ENCODE data around the gene MED10. TPM values are rescaled to one million over a fixed set of nuclear protein-coding genes. Genes with fewer than 3 reads are reported as not detected.

Gene MED10
- total RNA-seq, 1 donor from 2014 or later, result 32.7 TPM

GRCh38 chr5:6411141-6411540 lies 32.8 kb upstream of the MED10 start:
- Histone ChIP-seq H3K9me3 (no peaks in the 10 kb centered on the region), H3K36me3 (no peaks in the 10 kb centered on the region), H3K27ac (no peak overlapping the region), H3K4me3 (no peak overlapping the region), H3K27me3 (no peaks in the 10 kb centered on the region), H3K4me1 (no peaks in the 10 kb centered on the region)
- TF ChIP-seq POLR2AphosphoS5 (IDR thresholded peaks at IDR 0.05; ENCODE audit: insufficient read depth in 1 of 2, low read depth in 1 of 2), result no peak
- no peak for TF ChIP-seq CTCF (IDR thresholded peaks at IDR 0.05)
- no peak for TF ChIP-seq POLR2A (IDR thresholded peaks at IDR 0.05)
- no peak for DNase-seq (ENCODE audit: extremely low spot score in 2 of 2)
- intact Hi-C loops (cut with DNase I), result no loop called here

- intact Hi-C loops (cut with DNase I), result no loop called here
- no peak overlapping the region for H3K27ac ChIP-seq
- TF ChIP-seq POLR2AphosphoS5 (IDR thresholded peaks at IDR 0.05; ENCODE audit: insufficient read depth in 1 of 2, low read depth in 1 of 2) (no peak), CTCF (IDR thresholded peaks at IDR 0.05) (no peak), POLR2A (IDR thresholded peaks at IDR 0.05) (no peak)
- H3K4me1 ChIP-seq, result no peaks in the 10 kb centered on the region
- no peak for DNase-seq (ENCODE audit: extremely low spot score in 2 of 2)
- no peaks in the 10 kb centered on the region for H3K27me3 ChIP-seq
- H3K36me3 ChIP-seq, result no peaks in the 10 kb centered on the region
- no peaks in the 10 kb centered on the region for H3K9me3 ChIP-seq
- H3K4me3 ChIP-seq, result no peak overlapping the region
Observed at GRCh38 chr5:6410421-6410820, 32.1 kb upstream of the MED10 start.

DNA sequence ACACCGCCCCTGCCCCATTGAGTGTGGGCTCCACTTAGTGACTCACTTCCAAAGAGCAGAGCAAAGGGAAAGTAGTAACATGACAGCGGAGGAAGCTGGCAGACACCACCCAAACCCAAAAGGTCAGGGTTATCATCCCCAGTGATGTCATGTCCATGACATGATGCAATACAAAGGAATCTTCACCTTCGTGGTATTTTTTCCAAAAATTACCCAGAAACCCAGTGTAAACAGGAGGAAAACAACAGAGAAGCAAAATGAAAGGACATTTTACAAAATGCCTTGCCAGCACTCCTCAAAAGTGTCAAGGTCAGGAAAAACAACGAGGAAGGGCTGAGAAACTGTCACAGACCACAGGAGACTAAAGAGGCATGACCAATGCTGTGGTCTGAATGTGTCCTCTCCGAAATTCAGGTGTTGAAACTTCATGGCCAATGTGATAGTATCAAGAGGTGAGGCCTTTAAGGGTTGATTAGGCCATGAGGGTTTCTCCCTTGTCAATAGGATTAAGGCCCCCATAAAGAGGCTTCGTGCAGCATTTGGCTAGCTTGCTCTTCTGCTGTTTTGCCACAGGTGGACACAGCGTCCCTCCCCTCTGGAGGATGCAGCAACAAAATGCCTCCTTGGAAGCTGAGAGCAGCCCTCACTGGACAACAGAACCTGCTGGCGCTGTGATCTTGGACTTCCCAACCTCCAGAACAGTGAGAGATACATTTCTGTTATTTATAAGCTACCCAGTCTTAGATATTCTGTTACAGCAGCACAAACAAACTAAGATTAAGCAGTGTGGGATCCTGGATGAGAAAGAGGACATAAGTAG lies 30.5 kb upstream of the MED10 start:
- H3K27me3 ChIP-seq, result no peaks in the 10 kb centered on the region
- H3K4me1 ChIP-seq, result no peaks in the 10 kb centered on the region
- H3K4me3 ChIP-seq, result no peak overlapping the region
- H3K27ac ChIP-seq, result no peak overlapping the region
- H3K9me3 ChIP-seq, result no peaks in the 10 kb centered on the region
- intact Hi-C loops (cut with DNase I), result no loop called here
- no peaks in the 10 kb centered on the region for H3K36me3 ChIP-seq
- no peak for DNase-seq (ENCODE audit: extremely low spot score in 2 of 2)
- TF ChIP-seq POLR2AphosphoS5 (IDR thresholded peaks at IDR 0.05; ENCODE audit: insufficient read depth in 1 of 2, low read depth in 1 of 2), result no peak
- TF ChIP-seq CTCF (IDR thresholded peaks at IDR 0.05), result no peak
- TF ChIP-seq POLR2A (IDR thresholded peaks at IDR 0.05), result no peak

GRCh38 chr5:6408260-6408596 lies 29.9 kb upstream of the MED10 start:
- no peaks in the 10 kb centered on the region for H3K27me3 ChIP-seq
- H3K4me3 ChIP-seq, result no peak overlapping the region
- TF ChIP-seq POLR2AphosphoS5 (IDR thresholded peaks at IDR 0.05; ENCODE audit: insufficient read depth in 1 of 2, low read depth in 1 of 2), result no peak
- no peak for TF ChIP-seq POLR2A (IDR thresholded peaks at IDR 0.05)
- no peak for TF ChIP-seq CTCF (IDR thresholded peaks at IDR 0.05)
- no peak for DNase-seq (ENCODE audit: extremely low spot score in 2 of 2)
- H3K27ac ChIP-seq, result no peak overlapping the region
- no peaks in the 10 kb centered on the region for H3K36me3 ChIP-seq
- intact Hi-C loops (cut with DNase I), result no loop called here
- H3K4me1 ChIP-seq, result no peaks in the 10 kb centered on the region
- H3K9me3 ChIP-seq, result no peaks in the 10 kb centered on the region

DNA sequence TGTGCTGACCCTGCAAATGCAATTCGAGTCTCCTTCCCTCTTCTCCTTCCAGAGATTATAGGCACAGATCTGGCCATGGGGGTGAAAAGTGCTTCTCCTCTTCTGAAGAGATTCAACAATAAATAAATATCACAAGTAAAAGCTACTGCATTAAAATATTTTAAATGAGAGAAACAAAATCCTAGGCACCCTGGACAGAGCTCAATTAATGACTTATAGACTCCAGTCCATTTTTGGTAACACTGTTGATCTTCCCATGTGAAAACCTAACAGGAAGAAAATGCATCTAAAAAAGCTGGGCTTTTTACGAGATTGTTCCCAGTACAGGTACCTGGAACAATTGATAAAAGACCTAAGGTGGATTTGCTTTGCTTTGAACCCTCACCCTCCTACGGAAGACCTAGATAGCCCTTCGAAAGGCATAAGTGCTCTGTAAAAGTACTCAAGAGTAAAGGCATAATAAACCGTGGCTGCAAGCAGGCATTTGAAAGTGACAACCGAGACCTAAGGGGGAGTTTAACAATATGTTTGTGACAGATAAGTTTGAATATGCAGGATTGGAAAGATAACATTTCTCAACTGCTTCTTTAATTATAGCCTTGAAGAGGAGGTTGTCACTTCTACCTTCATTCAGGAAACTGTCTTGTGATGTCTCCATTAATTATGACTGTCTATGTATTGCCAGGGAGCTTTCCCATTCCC lies 29.4 kb upstream of the MED10 start:
- Histone ChIP-seq H3K9me3 (no peaks in the 10 kb centered on the region), H3K4me1 (no peaks in the 10 kb centered on the region), H3K4me3 (no peak overlapping the region), H3K27ac (no peak overlapping the region), H3K36me3 (no peaks in the 10 kb centered on the region), H3K27me3 (no peaks in the 10 kb centered on the region)
- DNase-seq (ENCODE audit: extremely low spot score in 2 of 2), result no peak
- no peak for TF ChIP-seq POLR2A (IDR thresholded peaks at IDR 0.05)
- no peak for TF ChIP-seq POLR2AphosphoS5 (IDR thresholded peaks at IDR 0.05; ENCODE audit: insufficient read depth in 1 of 2, low read depth in 1 of 2)
- TF ChIP-seq CTCF (IDR thresholded peaks at IDR 0.05), result no peak
- intact Hi-C loops (cut with DNase I), result no loop called here
